Pulmonary artery endothelial cell (primary cell): ENCODE data around the gene SRPK2. TPM values are rescaled to one million over a fixed set of nuclear protein-coding genes. Genes with fewer than 3 reads are reported as not detected.
"Not testable (repeated sequence)": the region's sequence is repeated elsewhere in the genome, so short reads cannot be mapped to it uniquely, and the experiment has no call there.

Experiments used
- DNase-seq: peaks from one replicate; pipeline ENCODE4 v3.0.0-alpha.2; 2011; ENCODE audit warnings: low read depth, low spot score
- total RNA-seq: library from RNA; depleted of rRNA; stranded (reverse); fragments of >200 nt; gene quantifications from 2 replicates; pipeline ENCODE4 v1.2.3, GENCODE V29; 2014

The SRPK2 gene
- total RNA-seq, 1 donor from 2014 or later = 52.0 TPM

DNA sequence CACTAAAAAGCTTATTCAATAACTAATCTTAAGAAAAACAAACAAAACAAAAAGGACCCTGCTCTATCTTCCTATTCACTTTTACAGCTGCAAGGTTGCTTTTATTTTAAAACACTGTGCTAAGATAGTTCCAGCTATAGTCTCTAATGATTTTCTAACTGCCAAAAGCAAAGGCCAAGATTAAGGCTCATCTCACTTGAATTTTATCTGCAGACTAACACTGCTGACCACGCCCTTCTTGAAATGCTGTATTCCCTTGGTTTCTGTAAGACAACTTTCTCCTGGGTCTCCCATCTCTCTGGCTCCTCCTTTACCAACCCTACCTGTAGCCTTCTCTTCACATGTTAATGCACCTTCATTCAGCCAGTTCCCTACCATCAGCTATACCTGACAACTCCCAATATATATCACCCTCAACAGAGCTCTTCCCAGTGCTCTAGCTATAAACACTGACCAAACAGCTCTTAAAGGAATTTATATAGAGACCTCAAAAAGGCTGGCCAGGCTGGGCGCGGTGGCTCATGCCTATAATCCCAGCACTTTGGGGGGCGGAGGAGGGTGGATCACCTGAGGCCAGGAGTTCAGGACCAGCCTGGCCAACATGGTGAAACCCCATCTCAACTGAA, 11.7 kb downstream of the SRPK2 start:
- DNase-seq = no peak

DNA sequence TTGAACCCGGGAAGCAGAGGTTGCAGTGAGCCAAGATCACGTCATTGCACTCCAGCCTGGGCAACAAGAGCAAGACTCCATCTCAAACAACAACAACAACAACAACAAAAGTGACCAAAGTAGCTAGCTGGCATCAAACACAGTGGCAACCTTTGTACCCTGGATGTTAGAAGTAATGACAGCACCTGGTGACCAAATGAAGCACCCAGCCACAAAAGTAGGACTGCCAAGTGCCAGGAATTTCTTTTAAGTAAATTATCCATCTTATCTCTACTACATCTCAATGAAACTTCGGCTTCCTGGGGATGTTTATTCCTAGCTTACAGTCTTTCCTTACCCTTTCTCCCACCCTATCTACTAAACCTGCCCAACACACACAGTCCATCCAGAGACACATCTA, 18.8 kb downstream of the SRPK2 start:
- no peak for DNase-seq

DNA sequence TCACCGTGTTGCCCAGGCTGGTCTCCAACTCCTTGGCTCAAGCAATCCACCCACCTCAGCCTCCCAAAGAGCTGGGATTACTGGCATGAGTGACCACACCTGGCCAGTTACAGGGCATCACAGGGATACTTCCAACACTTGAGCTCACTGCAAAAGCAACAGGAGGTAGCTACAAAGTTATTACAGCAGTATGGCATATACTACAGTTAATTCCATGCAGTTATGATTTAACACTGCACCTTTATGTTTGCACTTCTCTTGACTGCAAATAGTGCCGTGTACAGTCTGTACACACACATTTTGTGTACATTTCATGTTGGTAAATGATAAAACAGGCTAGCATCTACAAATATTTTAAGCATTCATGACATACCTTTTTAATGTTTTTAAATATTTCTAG, 21.3 kb downstream of the SRPK2 start:
- DNase-seq = no peak

DNA sequence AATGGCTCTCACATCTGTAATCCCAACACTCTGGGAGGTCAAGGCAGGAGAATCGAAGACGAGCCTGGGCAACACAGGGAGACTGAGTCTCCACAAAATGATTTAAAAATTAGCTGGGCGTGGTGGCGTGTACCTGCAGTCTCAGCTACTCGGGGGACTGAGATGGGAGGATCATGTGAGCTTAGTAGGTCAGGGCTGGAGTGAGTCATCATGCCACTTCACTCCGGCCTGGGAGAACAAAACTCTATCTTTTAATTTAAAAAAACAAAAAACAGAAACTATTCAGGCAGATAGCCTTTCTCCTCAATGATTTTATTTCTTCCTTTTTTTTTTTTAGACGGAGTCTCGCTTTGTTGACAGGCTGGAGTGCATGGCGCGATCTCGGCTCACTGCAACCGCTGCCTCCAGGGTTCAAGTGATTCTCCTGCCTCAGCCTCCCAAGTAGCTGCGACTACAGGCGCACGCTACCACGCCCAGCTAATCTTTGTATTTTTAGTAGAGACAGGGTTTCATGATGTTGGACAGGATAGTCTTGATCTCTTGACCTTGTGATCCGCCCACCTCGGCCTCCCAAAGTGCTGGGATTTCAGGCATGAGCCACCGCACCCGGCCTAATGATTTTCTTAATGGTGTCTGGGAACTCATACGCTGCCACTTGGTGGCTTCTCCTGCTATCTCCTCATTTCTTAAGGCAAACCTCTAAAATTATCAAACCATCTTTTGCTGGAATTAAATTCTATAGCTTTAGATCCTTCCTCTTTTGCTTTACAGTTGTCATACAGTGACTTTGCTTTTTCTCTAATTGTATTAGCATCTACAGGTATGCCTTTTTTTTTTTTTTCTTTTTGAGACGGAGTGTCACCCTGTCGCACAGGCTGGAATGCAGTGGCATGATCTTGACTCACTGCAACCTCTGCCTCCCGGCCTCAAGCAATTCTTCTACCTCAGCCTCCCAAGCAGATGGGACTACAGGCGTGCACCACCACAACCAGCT, 22.9 kb downstream of the SRPK2 start:
- DNase-seq = no peak

DNA sequence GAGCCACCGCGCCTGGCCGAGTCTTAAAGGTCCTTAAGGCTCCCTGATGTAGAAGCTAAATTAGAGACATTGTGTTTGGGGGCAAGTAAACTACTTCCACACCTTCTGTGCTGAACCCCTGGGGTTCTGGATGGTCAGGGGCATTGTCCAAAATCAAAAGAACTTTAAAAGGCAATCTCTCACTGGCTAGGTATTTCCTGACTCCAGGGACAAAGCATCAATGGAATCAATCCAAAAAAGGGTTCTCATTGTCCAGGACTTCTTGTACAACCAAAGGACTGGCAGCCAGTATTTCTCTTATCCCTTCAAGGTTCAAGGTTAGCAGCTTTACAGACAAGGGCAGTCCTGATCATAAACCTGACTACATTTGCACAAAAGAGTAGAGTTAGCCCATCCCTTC, 24.0 kb downstream of the SRPK2 start:
- DNase-seq = no peak

DNA sequence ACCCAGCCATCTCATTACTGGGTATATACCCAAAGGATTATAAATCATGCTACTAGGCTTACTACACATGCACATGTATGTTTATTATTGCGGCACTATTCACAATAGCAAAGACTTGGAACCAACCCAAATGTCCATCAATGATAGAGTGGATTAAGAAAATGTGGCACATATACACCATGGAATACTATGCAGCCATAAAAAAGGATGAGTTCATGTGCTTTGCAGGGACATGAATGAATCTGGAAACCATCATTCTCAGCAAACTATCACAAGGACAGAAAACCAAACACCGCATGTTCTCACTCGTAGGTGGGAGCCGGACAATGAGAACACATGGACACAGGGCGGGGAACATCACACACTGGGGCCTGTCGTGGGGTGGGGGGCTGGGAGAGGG, 25.1 kb downstream of the SRPK2 start:
- not testable (repeated sequence) for DNase-seq

DNA sequence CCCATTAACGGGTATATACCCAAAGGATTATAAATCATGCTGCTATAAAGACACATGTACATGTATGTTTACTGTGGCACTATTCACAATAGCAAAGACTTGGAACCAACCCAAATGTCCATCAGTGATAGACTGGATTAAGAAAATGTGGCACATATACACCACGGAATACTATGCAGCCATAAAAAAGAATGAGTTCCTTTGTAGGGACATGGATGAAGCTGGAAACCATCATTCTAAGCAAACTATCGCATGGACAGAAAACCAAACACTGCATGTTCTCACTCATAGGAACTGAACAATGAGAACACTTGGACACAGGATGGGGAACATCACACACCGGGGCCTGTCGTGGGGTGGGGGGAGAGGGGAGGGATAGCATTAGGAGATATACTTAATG, 26.0 kb downstream of the SRPK2 start:
- not testable (repeated sequence) for DNase-seq

DNA sequence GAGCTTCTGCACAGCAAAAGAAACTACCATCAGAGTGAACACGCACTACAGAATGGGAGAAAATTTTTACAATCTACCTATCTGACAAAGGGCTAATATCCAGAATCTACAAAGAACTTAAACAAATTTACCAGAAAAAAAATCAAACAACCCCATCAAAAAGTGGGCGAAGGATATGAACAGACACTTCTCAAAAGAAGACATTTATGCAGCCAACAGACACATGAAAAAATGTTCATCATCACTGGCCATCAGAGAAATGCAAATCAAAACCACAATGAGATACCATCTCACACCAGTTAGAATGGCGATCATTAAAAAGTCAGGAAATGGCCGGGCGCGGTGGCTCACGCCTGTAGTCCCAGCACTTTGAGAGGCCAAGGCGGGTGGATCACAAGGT, 26.7 kb downstream of the SRPK2 start:
- not testable (repeated sequence) for DNase-seq

DNA sequence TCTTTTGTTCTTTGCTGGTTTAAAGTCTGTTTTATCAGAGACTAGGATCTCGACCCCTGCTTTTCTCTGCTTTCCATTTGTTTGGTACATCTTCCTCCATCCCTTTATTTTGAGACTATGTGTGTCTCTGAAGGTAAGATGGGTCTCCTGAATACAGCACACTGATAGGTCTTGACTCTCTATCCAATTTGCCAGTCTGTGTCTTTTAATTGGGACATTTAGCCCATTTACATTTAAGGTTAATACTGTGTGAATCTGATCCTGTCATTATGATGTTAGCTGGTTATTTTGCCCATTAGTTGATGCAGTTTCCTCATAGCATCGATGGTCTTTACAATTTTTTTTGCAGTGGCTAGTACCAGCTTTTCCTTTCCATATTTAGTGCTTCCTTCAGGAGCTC, 28.6 kb downstream of the SRPK2 start:
- not testable (repeated sequence) for DNase-seq

DNA sequence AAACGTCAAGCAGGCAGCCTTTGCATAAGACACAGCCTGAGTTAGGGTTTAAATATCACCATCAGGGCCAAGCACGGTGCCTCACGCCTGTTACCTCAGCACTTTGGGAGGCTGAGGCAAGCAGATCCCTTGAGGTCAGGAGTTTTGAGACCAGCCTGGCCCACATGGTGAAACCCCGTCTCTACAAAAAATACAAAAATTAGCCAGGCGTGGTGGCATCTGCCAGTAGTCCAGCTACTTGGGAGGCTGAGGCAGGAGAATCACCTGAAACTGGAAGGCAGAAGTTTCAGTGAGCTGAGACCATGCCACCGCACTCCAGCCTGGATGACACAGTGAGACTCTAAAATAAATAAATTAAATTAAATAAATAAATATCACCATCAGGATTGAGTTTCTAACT, 33.0 kb downstream of the SRPK2 start:
- no peak for DNase-seq

DNA sequence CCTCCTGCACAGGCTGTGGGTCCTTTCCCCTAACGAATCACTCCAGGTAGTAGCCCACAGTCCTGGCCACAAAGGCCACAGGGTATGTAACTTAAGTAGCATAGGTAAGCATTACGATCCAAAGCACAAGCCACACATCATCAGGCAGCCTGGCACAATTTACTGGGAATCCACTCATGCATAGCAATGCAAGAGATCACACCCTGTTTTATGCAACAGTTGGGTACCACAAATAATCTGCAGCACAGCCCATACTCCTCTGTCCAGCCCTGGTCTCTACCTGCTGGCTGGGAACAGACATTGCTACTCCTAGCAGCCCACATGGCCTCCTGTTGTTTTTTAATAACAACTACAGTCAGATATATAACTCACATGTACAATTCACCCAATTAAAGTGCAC, 34.3 kb downstream of the SRPK2 start:
- no peak for DNase-seq

DNA sequence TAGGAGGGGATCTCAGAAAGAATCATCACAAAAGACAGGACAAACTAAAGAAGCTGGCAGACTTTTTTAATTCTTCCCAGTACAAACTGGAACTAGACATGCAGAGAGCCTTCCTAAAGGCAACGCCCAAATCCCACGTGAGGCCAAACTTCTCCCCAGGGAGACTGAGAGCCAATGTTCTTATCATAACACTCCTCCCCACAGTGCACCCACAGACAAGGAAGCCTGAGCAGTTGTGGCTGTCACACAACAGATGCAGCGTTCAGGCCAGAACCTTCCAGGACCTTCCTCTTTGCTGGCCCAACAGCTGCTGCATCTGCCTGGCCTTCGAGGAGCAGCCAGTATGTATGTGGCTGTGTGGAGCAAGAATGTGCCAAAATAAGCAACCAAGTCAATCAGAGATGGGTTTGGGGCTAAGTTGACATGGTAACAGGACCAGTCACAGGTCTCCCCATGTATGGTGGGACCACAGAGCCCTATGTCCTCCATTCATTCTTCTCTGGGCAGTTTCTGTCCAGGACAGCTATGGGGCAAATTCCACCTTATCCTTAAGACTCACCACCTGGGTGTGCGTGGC, 34.9 kb downstream of the SRPK2 start:
- no peak for DNase-seq

DNA sequence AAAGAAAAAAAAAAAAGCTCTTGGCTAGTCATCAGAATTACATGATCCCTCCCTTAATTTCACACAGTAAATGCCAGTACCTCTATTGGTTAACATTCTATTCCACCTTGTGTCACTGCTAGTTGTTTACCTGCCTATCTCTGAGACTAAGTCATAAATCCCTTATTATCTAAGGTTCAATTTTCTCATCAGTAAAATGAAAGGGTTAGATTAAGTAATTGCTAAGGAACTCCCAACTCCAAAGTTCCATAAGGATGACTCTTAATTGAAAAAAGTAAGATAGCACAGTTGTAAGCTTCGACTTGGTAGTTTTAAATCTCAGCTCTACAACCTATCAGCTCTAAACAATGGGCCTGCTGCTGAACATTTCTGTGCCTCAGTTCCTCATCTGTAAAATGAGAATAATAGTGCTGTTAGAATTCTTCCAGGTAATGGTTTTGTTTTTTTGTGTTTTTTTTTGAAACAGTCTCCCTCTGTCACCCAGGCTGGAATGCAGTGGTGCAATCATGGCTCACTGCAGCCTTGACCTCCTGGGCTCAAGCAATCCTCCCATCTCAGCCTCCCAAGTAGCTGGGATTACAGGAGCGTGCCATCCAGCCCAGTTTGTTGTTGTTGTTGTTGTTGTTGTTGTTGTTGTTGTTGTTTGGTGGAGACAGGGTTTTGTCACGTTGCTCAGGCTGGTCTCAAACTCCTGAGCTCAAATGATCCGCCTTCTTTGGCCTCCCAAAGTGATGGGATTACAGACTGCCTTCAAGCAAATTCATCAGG, 35.6 kb downstream of the SRPK2 start:
- DNase-seq = no peak

DNA sequence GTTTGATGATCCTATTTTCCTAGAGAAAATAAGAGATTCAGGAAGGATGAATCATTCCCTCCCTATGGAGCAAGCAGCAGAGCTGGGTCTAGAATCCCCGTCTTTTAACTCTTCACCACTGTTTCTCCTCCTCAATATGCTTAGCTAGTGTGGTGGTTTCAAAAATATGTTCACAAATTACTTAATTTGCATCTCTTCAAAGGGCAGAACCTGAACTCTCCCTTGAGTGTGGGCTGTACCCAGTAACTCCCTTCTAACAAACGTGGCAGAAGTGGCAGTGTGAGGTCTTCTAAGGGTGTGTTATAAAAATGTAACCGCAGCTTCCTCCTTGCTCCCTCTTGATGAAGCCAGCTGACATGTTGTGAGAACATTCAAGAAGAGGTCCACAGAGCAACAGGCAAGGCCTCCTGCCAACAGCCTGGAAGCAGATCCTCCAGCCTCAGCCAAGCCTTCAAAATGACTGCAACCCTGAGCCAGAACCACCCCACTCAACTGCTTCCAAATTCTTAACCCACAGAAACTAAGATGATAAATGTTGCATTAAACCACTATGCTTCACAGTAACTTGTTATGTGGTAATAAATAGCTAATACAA, 36.6 kb downstream of the SRPK2 start:
- no peak for DNase-seq

DNA sequence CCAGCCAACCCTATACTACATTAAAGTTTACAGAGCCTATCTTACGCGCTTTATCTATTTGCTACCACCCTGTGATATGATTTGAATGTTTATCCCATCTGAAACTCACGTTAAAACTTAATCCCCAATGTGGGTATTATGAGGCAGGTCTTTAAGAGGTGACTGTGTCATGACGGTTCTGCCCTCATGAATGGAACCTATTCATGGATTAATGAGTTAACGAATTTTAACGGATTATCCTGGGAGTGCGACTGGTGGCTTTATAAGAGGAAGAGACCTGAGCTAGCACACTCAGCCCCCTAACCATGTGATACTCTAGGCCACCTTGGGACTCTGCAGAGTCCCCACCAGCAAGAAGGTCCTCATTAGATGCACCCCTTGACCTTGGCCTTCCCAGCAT, 37.8 kb downstream of the SRPK2 start:
- DNase-seq = no peak

DNA sequence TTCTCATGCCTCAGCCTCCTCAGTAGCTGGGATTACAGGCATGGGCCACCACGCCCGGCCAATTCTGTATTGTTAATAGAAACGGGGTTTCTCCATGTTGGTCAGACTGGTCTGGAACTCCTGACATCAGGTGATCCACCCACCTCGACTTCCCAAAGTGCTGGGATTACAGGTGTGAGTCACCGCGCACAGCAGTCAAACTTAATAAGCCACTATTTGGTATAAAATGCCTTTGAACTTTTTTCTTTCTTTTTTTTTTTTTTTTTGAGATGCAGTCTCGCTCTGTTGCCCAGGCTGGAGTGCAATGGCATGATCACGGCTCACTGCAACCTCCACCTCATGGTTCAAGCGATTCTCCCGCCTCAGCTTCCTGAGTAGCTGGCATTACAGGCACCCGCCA, 40.5 kb downstream of the SRPK2 start:
- DNase-seq = not testable (repeated sequence)

DNA sequence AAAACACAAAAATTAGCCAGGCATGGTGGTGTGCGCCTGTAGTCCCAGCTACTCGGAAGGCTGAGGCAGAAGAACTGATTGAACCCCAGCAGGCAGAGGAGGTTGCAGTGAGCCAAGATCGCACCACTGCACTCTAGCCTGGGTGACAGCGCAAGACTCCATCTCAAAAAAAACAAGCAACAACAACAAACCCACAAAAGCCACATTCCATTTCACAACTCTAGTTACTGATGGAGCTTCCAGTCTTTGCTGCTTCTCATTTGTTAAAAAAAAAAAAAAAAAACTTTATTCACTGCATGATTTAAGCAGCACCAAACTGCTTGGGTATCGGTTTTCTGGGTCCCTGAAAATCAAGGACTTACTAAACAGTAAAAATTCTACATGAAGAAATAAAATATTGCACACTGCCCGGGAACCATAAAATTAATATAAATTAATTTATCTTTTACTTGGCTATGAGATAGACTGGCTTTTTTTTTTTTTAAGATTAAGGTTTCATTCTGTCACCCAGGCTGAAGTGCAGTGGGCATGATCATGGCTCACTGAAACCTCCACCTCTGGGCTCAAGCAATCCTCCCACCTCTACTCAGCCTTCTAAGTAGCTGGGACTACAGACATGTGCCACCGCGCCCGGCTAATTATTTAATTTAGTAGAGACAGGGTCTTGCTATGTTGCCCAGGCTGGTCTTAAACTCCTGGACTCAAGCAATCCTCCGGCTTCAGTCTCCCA, 42.0 kb downstream of the SRPK2 start:
- DNase-seq = no peak

DNA sequence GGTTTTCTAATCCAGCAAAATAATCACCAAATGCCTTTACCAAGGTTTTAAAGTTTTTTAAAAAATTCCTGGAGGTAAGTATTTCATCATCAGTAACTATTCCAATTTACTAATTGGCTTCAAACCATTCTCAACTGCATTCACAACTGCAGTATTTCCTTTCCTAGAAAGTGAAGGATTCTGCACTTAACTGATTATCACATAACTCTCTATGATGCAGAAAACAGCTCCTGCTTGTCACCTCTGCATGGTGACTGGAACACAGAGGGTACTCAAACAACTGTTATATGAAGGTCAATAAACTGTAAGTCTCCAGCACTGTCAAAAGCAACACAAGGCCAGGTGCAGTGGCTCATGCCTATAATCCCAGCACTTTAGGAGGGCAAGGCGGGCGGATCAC, 42.6 kb downstream of the SRPK2 start:
- DNase-seq = no peak

DNA sequence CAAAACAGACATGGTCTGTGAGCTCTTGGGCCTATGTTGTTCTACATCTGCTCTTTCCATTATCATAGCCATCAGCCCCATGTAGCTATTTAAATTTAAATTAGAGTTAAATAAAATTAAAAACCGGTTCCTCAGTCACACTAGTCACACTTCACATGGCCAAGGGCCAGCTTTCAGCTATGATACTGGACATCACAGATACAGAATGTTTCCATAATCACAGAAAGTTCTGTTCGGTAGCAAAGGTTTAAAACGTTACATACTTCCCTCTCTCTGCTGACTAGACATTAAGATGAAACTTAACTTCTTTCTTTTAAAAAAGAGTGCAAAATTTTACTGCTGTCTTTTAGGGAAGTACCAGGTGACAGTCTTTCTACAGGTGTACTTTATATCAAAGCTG, 43.0 kb downstream of the SRPK2 start:
- DNase-seq = no peak

DNA sequence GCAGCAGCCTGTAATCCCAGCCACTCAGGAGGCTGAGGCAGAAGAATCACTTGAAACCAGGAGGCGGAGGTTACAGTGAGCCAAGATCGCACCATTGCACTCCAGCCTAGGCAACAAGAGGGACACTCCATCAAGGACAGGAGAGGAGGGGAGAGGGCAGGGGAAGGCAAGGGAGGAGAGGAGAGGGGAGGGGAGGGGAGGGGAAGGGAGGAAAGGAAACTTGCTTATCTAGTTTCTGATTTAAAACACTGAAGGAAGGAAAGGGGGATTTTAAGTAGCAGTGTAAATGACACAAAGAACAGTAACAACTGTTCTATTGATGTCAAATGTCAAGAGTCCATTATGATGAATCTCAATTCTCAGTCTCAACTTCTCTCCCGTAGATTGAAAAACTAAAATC, 43.7 kb downstream of the SRPK2 start:
- DNase-seq = no peak
